HG02623 (cell line): ENCODE results near the gene KPNB1.

Experiments used
- ATAC-seq: cut with Tn5 transposase; IDR thresholded peaks from one replicate; pipeline ENCODE4 v1.9.1; 2021; ENCODE audit warnings: moderate library complexity; ENCODE audit not compliant: unreplicated experiment

Gene KPNB1

GRCh38 chr17:47696717-47697642 is 47.3 kb downstream of the KPNB1 start:
- ATAC-seq = no peak

GRCh38 chr17:47697906-47698711 is 48.4 kb downstream of the KPNB1 start:
- no peak for ATAC-seq

GRCh38 chr17:47698749-47699535 is 49.2 kb downstream of the KPNB1 start:
- ATAC-seq = no peak

GRCh38 chr17:47699536-47699840 is 49.8 kb downstream of the KPNB1 start:
- ATAC-seq = no peak

- no peak for ATAC-seq
These were observed 51.0 kb downstream of the KPNB1 start for GRCh38 chr17:47700471-47701449.

GRCh38 chr17:47701608-47702007 is 51.9 kb downstream of the KPNB1 start:
- ATAC-seq = no peak

GRCh38 chr17:47702391-47702995 is 52.8 kb downstream of the KPNB1 start:
- no peak for ATAC-seq

- ATAC-seq = no peak
These were observed 53.5 kb downstream of the KPNB1 start for GRCh38 chr17:47703191-47703591.

GRCh38 chr17:47703671-47704070 is 54.0 kb downstream of the KPNB1 start:
- ATAC-seq = no peak

GRCh38 chr17:47704116-47704515 is 54.4 kb downstream of the KPNB1 start:
- ATAC-seq = no peak

GRCh38 chr17:47704736-47705135 is 55.0 kb downstream of the KPNB1 start:
- no peak for ATAC-seq

GRCh38 chr17:47705536-47706530 is 56.1 kb downstream of the KPNB1 start:
- ATAC-seq = no peak

- ATAC-seq = no peak
These were observed 57.5 kb downstream of the KPNB1 start for GRCh38 chr17:47707056-47707804.

- no peak for ATAC-seq
These were observed 58.2 kb downstream of the KPNB1 start for GRCh38 chr17:47707884-47708283.

- ATAC-seq = no peak
These were observed 58.7 kb downstream of the KPNB1 start for GRCh38 chr17:47708312-47708863.

GRCh38 chr17:47708864-47709541 is 59.3 kb downstream of the KPNB1 start:
- no peak for ATAC-seq

- no peak for ATAC-seq
These were observed 59.9 kb downstream of the KPNB1 start for GRCh38 chr17:47709594-47709993.
